Transverse colon (tissue), 4 donors: ENCODE results near the gene STAC3. TPM values are rescaled to one million over a fixed set of nuclear protein-coding genes. Genes with fewer than 3 reads are reported as not detected.

ENCODE experiments used
- DNase-seq: peaks from one replicate; pipeline ENCODE4 v3.0.0-alpha.2; 2019
- H3K27ac ChIP-seq, 4 donors: fragments of 200-600 bp; sonication (generic); 2 replicates each; pipeline ENCODE4 v1.5.1; 2016 to 2018; ENCODE audit warnings: inconsistent platforms in 4 of 4
- H3K27me3 ChIP-seq: fragments of 200-600 bp; sonication (generic); 2 replicates; pipeline ENCODE4 v1.5.1; 2017; ENCODE audit warnings: inconsistent platforms
- H3K36me3 ChIP-seq, 4 donors: fragments of 200-600 bp; sonication (generic); 2 replicates each; pipeline ENCODE4 v1.5.1; 2017 to 2019; ENCODE audit warnings: inconsistent platforms in 4 of 4
- H3K4me1 ChIP-seq, 4 donors: fragments of 200-600 bp; sonication (generic); 2 replicates each; pipeline ENCODE4 v1.5.1; 2017 to 2020; ENCODE audit warnings: inconsistent platforms in 4 of 4
- H3K4me3 ChIP-seq, 4 donors: fragments of 200-600 bp; sonication (generic); 1 replicate in 1 of 4; 2 replicates in 3 of 4; pipeline versions ENCODE4 v1.5.1 to v1.6.1; 2017 to 2019; ENCODE audit warnings: inconsistent platforms in 4 of 4
- H3K9me3 ChIP-seq, 2 donors: fragments of 200-600 bp; sonication (generic); 2 replicates each; pipeline ENCODE4 v1.5.1; 2017 to 2019; ENCODE audit warnings: inconsistent platforms in 2 of 2
- EP300 ChIP-seq: sonication (generic); formaldehyde crosslinking; IDR thresholded peaks from one replicate; pipeline ENCODE4 v1.6.1; 2017; ENCODE audit warnings: antibody characterized with exemption, low read depth
- POLR2A ChIP-seq: fragments of 450-650 bp; IDR thresholded peaks from one replicate; pipeline ENCODE4 v1.6.1; 2016; ENCODE audit warnings: antibody characterized with exemption, mild to moderate bottlenecking, moderate library complexity
- POLR2AphosphoS5 ChIP-seq, 3 donors: sonication (generic); formaldehyde crosslinking; IDR thresholded peaks; one replicate each; pipeline ENCODE4 v1.6.1; 2016; ENCODE audit warnings: antibody characterized with exemption in 3 of 3
- WGBS, 2 donors: methylation state at CpG; one replicate each; pipeline ENCODE4 v1.1.5; 2018; ENCODE audit warnings: low coverage in 1 of 2; 5-methylcytosine and 5-hydroxymethylcytosine counted together
- in situ Hi-C, 4 donors: fragments of 200-750 bp; cut with MboI; loops; one replicate each; pipeline versions ENCODE4 v1.15.0 to v1.15.1; 2017; ENCODE audit warnings: low sequenced_read_pairs in 3 of 4, low pct_ligation_motif_present in 1 of 4, low pct_unique_long_range_greater_than_20kb in 1 of 4
- intact Hi-C: fragments of 100-400 bp; cut with DNase I; formaldehyde crosslinking; loops from one replicate; pipeline ENCODE4 v1.15.1; 2023; ENCODE audit warnings: low total_unique reads
- total RNA-seq, 4 donors: library from RNA; depleted of rRNA; stranded (reverse); fragments of >200 nt; gene quantifications; one replicate each; pipeline ENCODE4 v1.1.0, GENCODE V29; 2016
- TF ChIP-seq, protein P1 (sequence below), 5 experiments: fragments of 200-600 bp in 3 of 5; fragments of 450-650 bp in 2 of 5; sonication (generic) in 3 of 5; IDR thresholded peaks; 1 replicate in 2 of 5; 2 replicates in 3 of 5; pipeline ENCODE4 v1.5.1; 2016 to 2017; ENCODE audit warnings: antibody characterized with exemption in 5 of 5, inconsistent platforms in 3 of 5, mild to moderate bottlenecking in 2 of 5, moderate library complexity in 1 of 5

STAC3 gene
- total RNA-seq, 4 donors from 2014 or later, result 1.8 to 3.3 (median 1.9) TPM

DNA sequence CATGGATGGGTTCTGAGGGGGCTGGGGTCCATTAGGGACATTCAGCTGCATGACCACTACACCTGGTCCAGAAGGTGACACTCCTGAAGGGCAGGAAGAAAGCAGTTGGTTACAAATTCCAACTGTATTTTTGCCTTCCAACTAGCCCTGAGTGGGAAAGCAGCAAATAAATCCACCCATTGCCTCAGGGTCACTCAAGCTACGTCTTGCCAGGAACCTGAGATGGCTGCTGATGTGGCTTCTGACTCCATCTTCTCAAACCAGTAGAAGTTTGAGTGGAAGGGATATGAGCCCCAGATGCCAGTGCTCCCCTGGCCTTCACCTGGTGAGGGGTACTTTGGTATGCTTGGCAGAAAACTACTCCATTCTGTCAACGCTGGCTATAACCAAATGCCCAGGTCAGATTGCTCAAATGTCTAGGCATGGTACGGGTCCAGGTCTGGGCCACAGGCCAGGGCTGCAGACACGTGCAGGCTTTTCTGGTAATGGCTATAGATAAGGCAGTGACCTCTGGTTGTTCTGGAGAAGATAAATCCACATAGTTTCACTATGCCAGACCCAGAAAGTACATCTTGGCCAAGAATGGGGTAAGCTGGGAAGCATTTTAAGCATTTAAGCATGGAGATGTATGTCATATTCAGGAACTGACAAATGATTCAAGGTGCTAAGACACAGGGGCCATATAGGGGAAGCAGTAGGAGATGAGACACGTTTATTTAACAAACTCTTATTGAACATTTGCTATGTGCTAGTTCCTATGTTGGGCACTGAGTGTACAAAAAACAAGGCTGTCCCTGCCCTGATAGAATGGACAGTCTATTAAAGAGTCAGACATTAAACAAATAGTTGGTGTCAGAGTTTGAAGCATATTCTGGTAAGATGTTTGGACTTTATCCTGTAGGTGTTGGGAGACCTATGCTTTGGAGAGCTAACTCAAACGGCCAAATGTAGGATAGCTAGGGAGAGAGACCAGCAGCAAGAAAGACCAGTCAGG lies 8.3 kb upstream of the STAC3 start:
- H3K27ac ChIP-seq, result no peak overlapping the region
- WGBS, 2 donors, result 72 to 73% methylated on average over 2 to 6 of the region's 6 CpGs
- H3K36me3 ChIP-seq, result peaks cover 0 to 33% (median 16%) of the 10 kb centered on the region in 4 donors
- in situ Hi-C loops, result no loop called here
- TF ChIP-seq POLR2A (no peak), EP300 (no peak), POLR2AphosphoS5 (IDR thresholded peaks at IDR 0.05) (no peak)
- TF ChIP-seq, protein P1, sequence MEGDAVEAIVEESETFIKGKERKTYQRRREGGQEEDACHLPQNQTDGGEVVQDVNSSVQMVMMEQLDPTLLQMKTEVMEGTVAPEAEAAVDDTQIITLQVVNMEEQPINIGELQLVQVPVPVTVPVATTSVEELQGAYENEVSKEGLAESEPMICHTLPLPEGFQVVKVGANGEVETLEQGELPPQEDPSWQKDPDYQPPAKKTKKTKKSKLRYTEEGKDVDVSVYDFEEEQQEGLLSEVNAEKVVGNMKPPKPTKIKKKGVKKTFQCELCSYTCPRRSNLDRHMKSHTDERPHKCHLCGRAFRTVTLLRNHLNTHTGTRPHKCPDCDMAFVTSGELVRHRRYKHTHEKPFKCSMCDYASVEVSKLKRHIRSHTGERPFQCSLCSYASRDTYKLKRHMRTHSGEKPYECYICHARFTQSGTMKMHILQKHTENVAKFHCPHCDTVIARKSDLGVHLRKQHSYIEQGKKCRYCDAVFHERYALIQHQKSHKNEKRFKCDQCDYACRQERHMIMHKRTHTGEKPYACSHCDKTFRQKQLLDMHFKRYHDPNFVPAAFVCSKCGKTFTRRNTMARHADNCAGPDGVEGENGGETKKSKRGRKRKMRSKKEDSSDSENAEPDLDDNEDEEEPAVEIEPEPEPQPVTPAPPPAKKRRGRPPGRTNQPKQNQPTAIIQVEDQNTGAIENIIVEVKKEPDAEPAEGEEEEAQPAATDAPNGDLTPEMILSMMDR (IDR thresholded peaks at IDR 0.05), result no peak
- no peak overlapping the region for H3K4me3 ChIP-seq
- no peaks in the 10 kb centered on the region for H3K9me3 ChIP-seq
- intact Hi-C loops, result no loop called here
- no peak for DNase-seq
- no peaks in the 10 kb centered on the region for H3K4me1 ChIP-seq
- H3K27me3 ChIP-seq, result no peaks in the 10 kb centered on the region

DNA sequence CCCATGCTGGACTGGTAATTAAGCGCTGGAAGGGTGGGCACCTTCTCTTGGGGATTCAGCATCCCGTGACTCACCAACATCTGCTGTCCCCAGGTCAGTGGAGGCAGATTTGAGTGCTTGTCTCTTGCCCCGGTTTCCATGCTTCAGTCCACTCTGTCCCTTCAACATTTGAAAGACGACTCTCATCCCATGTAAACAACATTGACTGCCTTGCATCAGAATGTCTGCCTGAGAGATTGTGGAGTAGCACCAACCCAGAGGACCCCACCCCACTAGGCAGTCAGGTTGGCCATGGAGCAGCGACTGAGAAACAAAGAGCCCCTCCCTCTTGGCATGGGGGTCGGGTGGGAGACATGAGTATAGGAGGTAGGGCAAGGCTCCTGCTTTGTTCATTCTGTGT lies 4.9 kb upstream of the STAC3 start:
- Histone ChIP-seq H3K9me3 (no peaks in the 10 kb centered on the region), H3K4me3 (no peak overlapping the region), H3K4me1 (no peaks in the 10 kb centered on the region), H3K27me3 (no peaks in the 10 kb centered on the region), H3K27ac (no peak overlapping the region), H3K36me3 (peaks cover 0 to 33% (median 16%) of the 10 kb centered on the region in 4 donors)
- in situ Hi-C loops, result no loop called here
- intact Hi-C loops, result no loop called here
- no peak for DNase-seq
- WGBS, 2 donors, result 81 to 90% methylated on average over 4 to 6 of the region's 6 CpGs
- TF ChIP-seq EP300 (no peak), POLR2A (no peak), POLR2AphosphoS5 (IDR thresholded peaks at IDR 0.05) (no peak)
- TF ChIP-seq, protein P1 (IDR thresholded peaks at IDR 0.05), result no peak

DNA sequence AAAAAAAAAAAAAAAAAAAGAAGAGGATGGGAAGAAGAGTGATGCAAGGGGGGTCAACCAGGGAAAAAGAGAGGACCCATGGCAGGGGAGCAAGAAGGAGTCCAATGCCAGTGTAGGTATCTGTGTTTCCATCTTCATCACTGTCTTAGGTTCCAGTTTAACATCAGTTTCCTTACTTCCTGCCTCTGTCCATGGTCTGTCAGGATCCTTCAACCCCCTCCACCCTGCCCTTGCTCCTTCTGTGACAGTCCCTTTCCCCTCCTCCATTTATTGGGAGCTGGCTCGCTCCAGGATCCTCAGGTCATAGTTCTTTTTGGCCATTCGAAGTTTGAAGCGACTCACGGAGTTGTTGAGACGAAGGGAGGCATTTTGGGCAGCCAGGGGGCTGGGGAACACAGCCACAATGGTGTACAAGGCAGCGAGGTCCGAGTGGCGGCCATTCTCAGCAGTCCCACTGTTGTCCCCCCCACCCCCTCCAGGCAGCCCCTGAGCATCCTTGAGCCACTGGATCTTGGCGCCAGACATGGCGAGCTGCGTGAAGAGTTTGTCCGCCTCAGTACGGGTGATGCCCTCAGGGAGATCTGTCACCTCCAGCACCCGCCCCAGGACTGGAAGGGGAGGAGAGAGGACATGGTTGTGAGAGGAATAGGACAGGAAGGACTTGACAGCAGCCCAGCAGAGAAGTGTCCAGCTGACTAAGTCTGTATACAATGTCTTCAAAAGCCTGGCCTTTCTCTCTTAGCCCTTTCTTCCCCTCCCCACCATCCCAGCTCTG lies 3.7 kb upstream of the STAC3 start:
- 97% methylated on average over 14 of the region's 14 CpGs; no CpG with 5 or more reads in 1 of the 2 donors for WGBS, 2 donors
- Histone ChIP-seq H3K4me1 (no peaks in the 10 kb centered on the region), H3K36me3 (peaks cover 0 to 33% (median 15%) of the 10 kb centered on the region in 4 donors), H3K4me3 (no peak overlapping the region), H3K9me3 (no peaks in the 10 kb centered on the region), H3K27ac (no peak overlapping the region), H3K27me3 (no peaks in the 10 kb centered on the region)
- DNase-seq, result no peak
- intact Hi-C loops (no loop called here), in situ Hi-C loops (no loop called here)
- TF ChIP-seq, protein P1 (IDR thresholded peaks at IDR 0.05), result no peak

DNA sequence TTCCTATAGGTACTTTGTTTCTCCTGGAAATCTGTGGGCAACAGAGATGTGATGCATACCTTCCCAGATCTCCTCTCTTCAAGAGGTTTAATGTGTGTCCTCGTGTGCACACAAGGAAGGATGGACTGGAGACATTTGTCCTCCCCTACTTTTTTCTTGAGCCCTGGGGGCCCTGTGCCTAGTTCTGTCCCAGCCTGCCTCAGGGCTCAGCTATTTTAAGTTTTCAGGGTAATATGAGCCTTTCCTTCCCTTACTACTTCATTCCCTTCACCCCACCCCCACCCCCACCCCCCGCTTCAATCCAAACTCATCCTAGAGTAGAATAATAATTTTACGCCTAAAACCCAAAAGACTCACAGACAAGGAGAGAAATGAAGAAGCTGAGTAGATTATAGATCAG lies 446 bp downstream of the STAC3 start:
- Histone ChIP-seq H3K4me3 (no peak overlapping the region), H3K4me1 (no peaks in the 10 kb centered on the region), H3K27ac (no peak overlapping the region), H3K36me3 (peaks cover 0 to 2% (median 0%) of the 10 kb centered on the region in 4 donors), H3K27me3 (no peaks in the 10 kb centered on the region), H3K9me3 (no peaks in the 10 kb centered on the region)
- 74 to 84% methylated on average over 3 of the region's 3 CpGs for WGBS, 2 donors
- DNase-seq, result no peak
- in situ Hi-C loops (no loop called here), intact Hi-C loops (no loop called here)
- TF ChIP-seq EP300, result no peak
- TF ChIP-seq POLR2AphosphoS5 (IDR thresholded peaks at IDR 0.05), result no peak
- TF ChIP-seq POLR2A, result no peak
- TF ChIP-seq, protein P1 (IDR thresholded peaks at IDR 0.05), result no peak
